Suppressor macrophage (primary cell): ENCODE measurements around the gene MCFD2.
A peak's percentile ranks its signal among the peaks of the same experiment; 100 is the strongest.

Experiments used
- DNase-seq, 4 experiments: peaks; one replicate each; pipeline ENCODE4 v3.0.0-alpha.2; 2020 to 2022

The MCFD2 gene

DNA sequence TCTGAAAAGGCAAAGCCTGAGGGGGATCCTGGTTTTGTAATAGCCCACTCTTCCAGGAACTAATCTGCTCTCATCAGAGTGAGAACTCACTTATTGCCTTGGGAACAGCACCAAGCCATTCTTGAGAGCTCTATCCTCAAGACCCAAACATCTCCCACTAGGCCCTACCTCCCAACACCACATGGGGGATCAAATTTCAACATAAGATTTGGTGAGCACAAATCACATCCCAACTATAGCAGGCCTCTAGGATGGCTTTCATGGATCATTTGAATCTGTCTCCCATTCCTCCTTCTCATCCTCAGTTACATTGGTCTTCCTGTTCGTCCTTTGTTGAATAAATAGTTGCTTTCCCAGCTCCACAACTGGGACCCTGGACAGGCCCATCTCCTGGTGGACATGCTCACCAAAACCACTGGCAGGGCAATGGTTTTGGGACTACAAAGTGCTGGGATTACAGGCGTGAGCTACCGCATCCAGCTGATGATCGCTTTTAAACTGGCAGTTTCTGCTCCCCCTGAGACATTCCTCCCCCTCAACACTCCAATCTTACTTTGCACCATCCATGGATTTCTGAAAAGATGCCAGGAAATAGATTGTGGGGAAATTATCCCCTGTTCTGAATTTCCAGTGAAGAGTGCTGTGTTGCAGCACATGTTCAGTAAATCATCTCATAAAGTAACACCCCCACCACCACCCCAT lies 42.6 kb downstream of the MCFD2 start:
- DNase-seq: no peak

DNA sequence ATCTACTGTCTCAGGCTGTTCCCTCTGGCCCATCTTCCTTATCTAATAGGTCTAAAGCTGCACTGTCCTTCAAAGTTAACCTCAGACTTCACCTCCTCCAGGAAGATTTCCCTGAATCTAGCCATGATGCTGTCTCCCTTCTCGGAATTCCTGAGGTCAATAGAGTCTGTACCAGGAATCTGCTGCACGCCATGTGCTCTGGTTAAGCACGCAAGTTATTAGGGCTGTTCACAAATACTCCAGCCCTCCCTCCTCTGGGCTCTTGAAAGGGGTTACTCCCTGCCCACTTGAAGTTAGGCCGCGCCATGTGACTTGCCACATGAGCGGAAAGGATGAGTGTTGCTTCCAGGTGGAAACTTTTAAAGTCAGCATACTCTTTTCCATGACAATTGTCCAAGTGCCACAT lies 43.6 kb downstream of the MCFD2 start:
- DNase-seq: no peak

DNA sequence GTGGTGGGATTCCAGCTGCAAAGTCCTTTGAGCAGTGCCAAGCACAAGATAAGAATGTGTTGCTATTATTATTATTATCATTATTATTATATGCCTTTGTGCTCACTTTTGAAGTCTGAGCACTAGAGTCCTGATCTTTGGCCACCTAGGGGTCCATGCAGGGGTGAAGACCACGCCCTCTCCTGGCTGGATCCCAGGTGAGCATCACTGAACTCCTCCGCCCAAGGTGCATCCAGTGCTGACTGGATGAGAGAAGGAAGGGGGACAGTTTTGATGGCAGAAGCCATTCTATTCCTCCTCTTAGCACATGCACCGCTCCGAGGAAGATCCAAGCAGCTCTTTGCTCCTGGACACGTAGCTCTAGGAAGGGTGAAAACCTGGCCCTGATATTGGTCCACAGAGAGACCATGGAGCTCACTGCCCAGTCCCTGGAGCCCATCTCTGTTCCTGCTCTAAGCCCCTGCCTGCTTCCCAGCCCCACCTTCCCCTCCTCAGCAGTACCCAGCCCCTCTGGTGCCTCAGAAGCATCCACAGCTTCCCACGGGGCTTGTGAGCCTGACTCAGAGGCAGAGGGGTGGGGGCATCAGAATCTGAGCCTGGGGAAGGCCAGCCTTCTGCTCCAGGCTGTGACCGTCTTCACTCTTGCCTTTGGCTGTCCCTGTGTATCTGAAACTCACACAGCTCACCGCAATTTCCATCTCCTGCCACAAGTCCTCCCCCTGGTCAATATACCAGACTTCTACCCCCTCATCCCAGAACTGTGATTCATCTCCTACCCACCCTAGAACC lies 45.4 kb downstream of the MCFD2 start:
- DNase-seq: peak in 3 of 4 experiments; percentile 43 to 60 (median 51)

DNA sequence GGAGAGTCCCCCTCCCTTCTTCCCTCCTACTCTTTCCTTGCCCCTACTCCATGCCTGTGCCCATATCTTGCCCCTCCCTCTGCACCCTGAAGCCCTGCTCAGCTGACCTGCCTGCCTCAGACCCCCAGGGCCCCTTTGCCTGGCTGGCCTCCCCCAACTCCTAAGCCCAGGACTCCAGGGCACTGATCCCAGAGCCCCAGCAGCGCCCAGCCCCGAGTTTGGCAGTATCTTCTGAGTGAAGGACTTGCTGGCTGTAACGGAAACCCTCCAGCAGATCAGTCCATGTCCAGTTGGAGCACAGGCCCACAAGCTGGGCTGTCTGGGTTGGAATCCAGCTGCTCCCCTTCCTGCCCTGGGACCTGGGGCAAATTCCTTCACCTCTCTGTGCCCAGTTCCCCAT lies 46.0 kb downstream of the MCFD2 start:
- DNase-seq: no peak

DNA sequence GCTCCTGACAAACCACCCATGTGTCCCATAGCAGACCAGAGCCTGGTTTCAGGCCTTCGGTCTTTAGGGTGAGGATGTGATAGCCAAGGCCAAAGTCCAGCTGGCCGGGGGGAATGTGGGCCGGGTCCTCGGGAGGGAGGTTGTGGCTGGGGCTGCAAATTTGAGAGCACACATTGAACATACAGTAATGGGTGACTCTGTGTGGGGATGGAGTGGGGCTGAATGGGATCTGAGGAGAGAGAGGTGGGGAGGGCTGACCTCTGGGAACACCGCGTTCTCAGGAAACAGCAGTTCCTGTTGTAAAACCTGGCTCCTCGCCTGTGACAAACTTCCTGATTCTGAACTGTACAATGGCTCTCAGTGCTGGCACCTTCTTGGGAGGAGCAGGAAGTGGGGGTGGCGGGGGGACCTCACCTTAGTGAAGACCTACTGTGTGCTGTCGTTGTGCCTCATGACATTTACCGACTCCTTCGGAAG lies 48.8 kb downstream of the MCFD2 start:
- DNase-seq: peak in 3 of 4 experiments; percentile 20 to 34 (median 25)

DNA sequence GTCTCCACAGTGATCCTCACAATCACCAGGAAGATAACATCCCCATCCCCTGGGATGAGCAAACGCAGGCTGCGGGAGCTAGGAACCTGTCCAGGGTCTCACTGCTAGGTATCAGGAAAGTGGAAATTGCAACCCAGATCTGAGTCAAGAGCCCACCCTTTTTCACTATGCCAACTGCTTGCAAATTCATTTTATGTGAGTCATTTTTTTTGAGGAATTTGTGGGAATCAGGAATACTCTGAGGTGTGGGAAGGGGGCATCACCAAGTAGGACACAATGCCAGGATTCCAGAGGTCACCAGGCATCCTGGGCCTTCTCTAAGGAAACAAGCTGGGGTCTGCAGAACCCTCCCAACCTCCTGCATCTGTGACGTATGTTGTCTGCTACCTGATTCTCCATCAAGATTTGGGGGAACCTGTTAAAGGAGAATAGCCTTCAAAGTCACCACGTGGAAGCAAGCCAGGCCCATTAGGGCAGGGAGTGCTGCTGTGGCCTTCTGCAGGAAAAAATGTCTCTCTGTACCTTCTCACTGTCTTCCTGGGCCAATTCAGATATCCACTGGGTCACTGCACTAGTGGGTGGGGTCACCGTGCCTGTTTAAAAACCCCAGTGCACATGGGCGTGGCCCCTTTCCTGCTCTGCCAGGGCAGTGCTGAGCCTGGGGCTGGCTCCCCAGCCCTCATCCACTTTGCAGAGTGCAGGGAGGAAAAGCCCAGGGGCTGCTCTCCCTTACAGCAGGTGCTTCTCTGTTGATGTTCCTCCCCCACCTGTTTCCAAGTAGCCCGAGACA lies 50.2 kb downstream of the MCFD2 start:
- no peak for DNase-seq

DNA sequence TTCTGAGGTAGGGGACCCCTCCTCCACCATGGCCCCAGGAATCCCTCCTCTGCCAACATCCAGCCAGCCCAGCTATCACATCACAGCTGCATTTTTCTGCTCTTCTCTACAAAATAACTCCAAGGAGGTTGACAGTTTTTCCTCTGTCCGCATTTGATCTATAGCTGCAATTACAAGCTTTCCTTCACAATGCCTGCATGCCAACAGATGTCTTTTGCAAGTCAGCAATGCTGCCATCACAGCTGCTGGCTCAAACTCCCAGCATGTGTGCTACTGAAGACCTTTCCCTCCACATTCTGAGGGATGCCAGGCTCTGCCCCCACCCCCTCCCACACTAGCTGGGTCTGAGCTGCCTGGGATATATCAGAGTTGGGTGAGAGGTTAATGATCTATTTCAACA lies 51.7 kb downstream of the MCFD2 start:
- DNase-seq: no peak

DNA sequence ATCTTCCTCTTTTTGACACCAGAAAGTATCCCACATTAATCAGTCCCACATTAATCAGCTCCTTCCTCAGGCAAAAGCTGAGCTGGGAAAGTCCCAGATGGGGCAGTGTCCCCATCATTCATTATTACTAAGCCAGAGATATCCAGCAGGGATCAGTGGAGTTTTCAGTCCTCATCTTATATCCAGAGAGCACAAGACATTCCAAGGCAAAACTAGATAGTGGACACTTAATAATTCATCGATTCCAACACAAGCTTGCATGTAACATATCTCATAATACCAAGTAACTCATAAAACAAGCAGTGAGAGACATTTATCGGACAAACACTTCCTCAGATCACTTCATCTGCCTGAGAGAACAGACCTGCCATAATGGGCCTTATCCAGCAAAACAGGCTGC lies 53.1 kb downstream of the MCFD2 start:
- DNase-seq: no peak

DNA sequence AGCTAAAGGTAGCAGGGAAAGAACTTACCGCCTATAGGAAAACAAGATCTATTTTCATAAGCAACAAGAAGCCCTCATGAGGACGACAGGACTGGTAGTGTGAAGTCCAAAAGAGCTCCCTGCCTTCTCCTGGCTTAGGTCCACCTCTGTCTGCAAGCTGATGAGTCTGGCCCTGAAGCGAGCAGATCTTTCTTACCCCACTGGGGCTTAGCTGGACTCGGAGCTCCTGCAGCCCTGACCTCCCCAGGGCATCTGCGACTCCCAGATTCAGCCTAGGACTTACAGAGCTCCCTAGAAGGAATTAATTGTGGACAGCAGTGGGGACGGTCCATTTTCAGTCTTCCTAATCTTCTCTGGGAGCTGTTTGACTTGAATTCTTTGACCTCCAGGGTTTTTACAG lies 53.7 kb downstream of the MCFD2 start:
- DNase-seq: no peak

DNA sequence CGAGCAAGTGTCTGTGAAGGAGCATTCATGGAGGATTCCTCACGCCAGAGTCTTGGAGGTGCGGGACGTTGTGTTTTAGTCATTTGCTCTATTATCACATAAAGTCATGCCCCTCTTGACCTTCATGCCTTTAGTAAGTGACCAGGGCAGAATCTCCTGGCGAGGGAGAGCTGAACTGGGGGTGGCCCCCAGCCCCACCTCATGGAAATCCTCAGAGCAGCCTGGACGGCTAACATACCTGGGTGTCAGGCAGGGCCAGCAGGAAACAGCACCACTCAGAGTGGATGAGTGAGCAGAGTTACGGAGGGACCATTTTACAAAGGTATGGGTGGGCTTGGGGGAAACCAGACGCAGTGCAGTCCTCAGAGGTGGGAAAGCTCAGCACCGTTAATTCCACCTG lies 56.1 kb downstream of the MCFD2 start:
- no peak for DNase-seq

DNA sequence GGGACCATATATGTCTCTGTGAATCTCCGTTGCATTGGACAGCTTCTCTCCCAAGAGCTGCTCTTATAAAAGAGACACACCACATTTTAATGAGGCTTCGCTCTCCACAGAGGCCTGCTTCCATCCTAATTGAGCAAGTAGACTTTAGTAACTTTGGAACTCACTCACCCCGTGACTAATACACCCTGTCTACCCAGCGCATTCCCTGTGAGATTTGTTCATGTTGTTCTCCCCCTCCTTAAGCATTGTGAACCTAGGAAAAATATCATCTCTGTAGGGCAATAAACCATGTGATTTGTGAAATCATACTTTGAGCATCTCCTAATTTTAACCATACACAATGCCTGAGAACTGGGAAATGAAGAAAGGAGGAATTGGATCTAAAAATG lies 56.9 kb downstream of the MCFD2 start:
- no peak for DNase-seq

DNA sequence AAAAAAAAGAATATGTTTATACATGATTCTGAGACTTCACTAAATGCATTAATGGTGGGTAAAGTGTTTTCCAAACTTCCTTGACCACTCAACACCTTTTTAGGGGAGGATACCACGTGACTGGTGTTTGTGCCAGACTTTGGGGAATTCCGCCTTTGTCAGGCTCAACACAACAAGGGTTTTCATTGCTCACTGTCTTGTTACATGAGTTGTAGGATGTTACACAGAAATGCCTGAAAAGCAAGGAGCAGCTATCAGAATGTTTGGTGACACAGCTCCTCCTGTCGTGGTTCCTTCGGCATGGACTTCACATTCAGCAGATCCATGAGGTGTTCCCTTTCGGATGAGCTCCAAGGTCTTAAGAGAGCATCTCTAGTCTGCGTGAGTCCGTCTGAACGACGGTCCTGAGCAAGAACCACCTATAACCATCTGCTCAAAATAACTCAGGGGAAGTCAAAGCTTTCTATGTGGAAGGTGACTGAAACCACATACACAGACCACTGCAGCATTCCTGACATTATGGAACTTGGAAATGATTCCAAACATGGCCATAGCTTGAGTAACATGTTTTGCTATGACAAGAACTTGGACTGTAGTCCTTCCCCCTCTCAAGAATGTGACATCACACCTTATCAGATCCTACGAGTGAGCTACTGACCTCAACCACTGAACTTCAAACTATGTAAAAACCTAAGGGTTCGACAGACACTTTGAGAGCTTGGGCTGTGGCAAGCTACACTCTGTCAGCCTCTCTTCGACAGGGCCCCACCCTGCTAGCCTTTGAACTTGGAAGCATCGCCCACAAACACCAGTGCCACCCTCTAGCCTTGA lies 57.5 kb downstream of the MCFD2 start:
- no peak for DNase-seq

DNA sequence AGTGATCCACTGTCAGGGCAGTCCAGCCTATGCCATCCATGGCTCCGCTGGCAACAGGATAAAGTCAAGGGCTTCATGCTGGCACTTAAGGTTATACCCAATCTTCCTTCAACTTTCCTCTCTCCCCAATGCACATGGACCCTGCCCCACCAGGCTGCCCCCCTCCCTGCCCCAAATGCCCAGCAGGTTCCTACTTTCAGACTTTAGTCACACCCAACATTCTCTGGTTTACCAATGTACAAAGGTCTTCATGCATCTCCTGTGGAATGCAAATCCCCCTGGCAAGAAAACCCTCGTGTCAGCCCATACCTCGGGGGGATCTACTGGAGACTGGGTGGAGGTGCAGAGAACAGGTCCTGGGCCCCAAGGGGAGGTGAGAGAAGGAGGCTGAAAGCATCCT lies 59.3 kb downstream of the MCFD2 start:
- DNase-seq: no peak

DNA sequence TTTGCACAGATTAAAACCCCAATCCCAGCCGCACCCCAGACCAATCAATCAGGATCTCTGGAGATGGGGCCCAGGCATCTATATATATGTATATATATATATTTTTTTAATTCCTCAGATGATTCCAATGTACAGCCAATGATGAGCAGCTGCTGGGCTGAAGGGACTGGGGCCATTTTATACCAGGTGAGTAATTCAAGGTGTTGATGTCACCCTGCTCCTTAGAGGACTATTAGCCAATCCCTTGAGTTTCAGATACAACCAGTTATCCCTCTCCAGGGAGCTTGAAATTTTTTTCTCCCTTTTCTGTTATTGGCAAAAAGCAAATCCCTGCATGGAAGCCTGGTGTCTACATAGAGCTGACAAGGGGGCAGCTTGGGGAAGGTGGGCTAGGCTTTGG lies 59.8 kb downstream of the MCFD2 start:
- DNase-seq: no peak

DNA sequence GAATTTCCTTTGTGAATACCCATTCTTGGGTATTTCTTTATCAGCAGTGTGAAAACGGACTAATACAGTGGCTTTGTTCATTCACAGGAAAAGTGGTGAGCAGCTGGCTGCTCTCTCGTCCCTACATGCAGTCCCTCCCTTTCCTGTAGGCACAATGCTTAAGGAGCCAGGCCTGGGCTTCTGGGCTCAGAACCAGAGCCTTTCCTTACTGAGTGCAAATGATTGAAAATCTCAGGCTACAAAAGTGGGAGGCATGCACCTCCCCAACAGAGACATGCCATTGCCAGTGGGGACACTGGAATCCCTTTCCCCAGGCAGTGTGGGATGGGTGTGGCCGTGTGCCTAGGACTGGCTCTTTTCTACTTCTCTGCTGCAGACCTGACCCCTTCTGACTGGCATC lies 61.3 kb downstream of the MCFD2 start:
- no peak for DNase-seq

DNA sequence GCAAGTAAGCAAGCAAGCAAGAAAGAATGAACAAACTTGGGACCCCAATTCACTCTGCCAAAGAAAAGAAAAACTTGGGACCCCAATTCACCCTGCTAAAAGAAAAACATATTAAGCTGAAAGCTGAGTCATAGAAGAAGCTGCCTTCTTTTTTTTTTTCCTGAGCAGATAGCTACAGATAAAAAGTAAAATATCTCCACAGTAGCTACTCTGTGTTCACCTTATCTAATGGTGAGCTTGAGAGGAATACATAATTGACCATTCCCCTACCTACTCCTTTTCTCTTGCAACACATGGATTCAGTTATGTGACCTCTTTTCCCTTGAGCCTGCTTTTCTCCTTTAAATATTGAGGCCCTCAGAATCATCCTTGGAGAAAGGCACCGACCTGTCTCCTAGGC lies 63.0 kb downstream of the MCFD2 start:
- DNase-seq: no peak

DNA sequence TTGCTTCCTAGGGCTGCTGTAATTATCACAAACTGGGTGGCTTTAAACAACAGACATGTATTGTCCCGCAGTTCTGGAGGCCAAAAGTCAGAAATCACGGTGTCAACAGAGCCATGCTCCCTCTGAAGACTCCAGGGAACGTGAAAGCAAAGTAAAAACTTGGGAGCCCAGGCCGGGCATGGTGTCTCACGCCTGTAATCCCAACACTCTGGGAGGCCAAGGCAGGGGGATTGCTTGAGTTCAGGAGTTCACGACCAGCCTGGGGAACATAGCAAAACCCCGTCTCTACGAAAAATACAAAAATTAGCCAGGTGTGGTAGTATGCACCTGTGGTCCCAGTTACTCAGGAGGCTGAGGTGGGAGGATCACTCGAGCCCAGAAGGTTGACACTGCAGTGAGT lies 63.5 kb downstream of the MCFD2 start:
- DNase-seq: no peak
